ENCODE results near the gene REC8. TPM values are rescaled to one million over a fixed set of nuclear protein-coding genes. Genes with fewer than 3 reads are reported as not detected.

Gene REC8
- total RNA-seq, 1 donor from 2014 or later, result 46.4 TPM

- FAIRE-seq, result no peak
Observed at GRCh38 chr14:24147761-24148428, 24.0 kb upstream of the REC8 start.

GRCh38 chr14:24149302-24149969 lies 22.4 kb upstream of the REC8 start:
- Mint-ChIP-seq H3K27me3 (ENCODE audit: low read depth, unreplicated experiment) (no peaks in the 10 kb centered on the region), H3K27ac (ENCODE audit: unreplicated experiment) (no peak overlapping the region), H3K4me3 (ENCODE audit: unreplicated experiment) (peak overlapping the region; percentile 87), H3K4me1 (ENCODE audit: low read depth, unreplicated experiment) (peaks cover 14% of the 10 kb centered on the region), H3K36me3 (ENCODE audit: low read depth, unreplicated experiment) (peaks cover 3% of the 10 kb centered on the region), H3K9me3 (ENCODE audit: unreplicated experiment) (no peaks in the 10 kb centered on the region)
- no peaks in the 10 kb centered on the region for H3K27me3 ChIP-seq (ENCODE audit: insufficient read depth, low read length)
- H3K4me3 ChIP-seq (ENCODE audit: insufficient read depth, low read depth, low read length), result no peak overlapping the region
- H2AFZ ChIP-seq (ENCODE audit: low read depth, low read length), result no peak overlapping the region
- TF ChIP-seq EZH2 (IDR thresholded peaks at IDR 0.05; ENCODE audit: insufficient read depth, low read length), result no peak
- no peak for TF ChIP-seq CTCF (IDR thresholded peaks at IDR 0.05; ENCODE audit: insufficient read depth, low read depth, low read length)
- H3K9me3 ChIP-seq (ENCODE audit: insufficient read depth, low read depth, low read length), result no peaks in the 10 kb centered on the region
- FAIRE-seq (no peak), DNase-seq (ENCODE audit: low read depth) (no peak)
- peaks cover 50% of the 10 kb centered on the region for H3K79me2 ChIP-seq (ENCODE audit: insufficient read depth, low read length)
- peaks cover 16% of the 10 kb centered on the region for H3K4me1 ChIP-seq (ENCODE audit: insufficient read depth, low read length)
- H3K27ac ChIP-seq (ENCODE audit: low read depth, low read length), result no peak overlapping the region
- peaks cover 31% of the 10 kb centered on the region for H3K36me3 ChIP-seq (ENCODE audit: insufficient read depth, low read length)
- no peak overlapping the region for H3K4me2 ChIP-seq (ENCODE audit: low read length)
- H4K20me1 ChIP-seq (ENCODE audit: insufficient read depth, low read length), result peaks cover 36% of the 10 kb centered on the region
- H3K9ac ChIP-seq (ENCODE audit: low read length), result no peak overlapping the region

More at GRCh38 chr14:24147761-24148428, 24.0 kb upstream of the REC8 start:
- H3K27ac ChIP-seq (ENCODE audit: low read depth, low read length), result peak overlapping the region; percentile 47
- peaks cover 55% of the 10 kb centered on the region for H3K79me2 ChIP-seq (ENCODE audit: insufficient read depth, low read length)
- H3K27me3 ChIP-seq (ENCODE audit: insufficient read depth, low read length), result no peaks in the 10 kb centered on the region
- peak overlapping the region; percentile 93 for H3K4me3 ChIP-seq (ENCODE audit: insufficient read depth, low read depth, low read length)
- H3K9ac ChIP-seq (ENCODE audit: low read length), result peak overlapping the region; percentile 87
- Mint-ChIP-seq H3K4me1 (ENCODE audit: low read depth, unreplicated experiment) (peaks cover 26% of the 10 kb centered on the region), H3K4me3 (ENCODE audit: unreplicated experiment) (peak overlapping the region; percentile 87), H3K36me3 (ENCODE audit: low read depth, unreplicated experiment) (peaks cover 3% of the 10 kb centered on the region), H3K9me3 (ENCODE audit: unreplicated experiment) (no peaks in the 10 kb centered on the region), H3K27me3 (ENCODE audit: low read depth, unreplicated experiment) (no peaks in the 10 kb centered on the region), H3K27ac (ENCODE audit: unreplicated experiment) (peak overlapping the region; percentile 68)
- H4K20me1 ChIP-seq (ENCODE audit: insufficient read depth, low read length), result peaks cover 36% of the 10 kb centered on the region
- H3K9me3 ChIP-seq (ENCODE audit: insufficient read depth, low read depth, low read length), result no peaks in the 10 kb centered on the region
- DNase-seq (ENCODE audit: low read depth), result no peak
- peaks cover 25% of the 10 kb centered on the region for H3K4me1 ChIP-seq (ENCODE audit: insufficient read depth, low read length)
- no peak for TF ChIP-seq CTCF (IDR thresholded peaks at IDR 0.05; ENCODE audit: insufficient read depth, low read depth, low read length)
- no peak for TF ChIP-seq EZH2 (IDR thresholded peaks at IDR 0.05; ENCODE audit: insufficient read depth, low read length)
- H2AFZ ChIP-seq (ENCODE audit: low read depth, low read length), result peak overlapping the region; percentile 74
- H3K4me2 ChIP-seq (ENCODE audit: low read length), result peak overlapping the region; percentile 96
- peaks cover 31% of the 10 kb centered on the region for H3K36me3 ChIP-seq (ENCODE audit: insufficient read depth, low read length)

- no peaks in the 10 kb centered on the region for H3K9me3 Mint-ChIP-seq (ENCODE audit: unreplicated experiment)
- FAIRE-seq, result no peak
Observed at GRCh38 chr14:24150061-24150460, 21.8 kb upstream of the REC8 start.

More at GRCh38 chr14:24150061-24150460, 21.8 kb upstream of the REC8 start:
- no peaks in the 10 kb centered on the region for H3K9me3 ChIP-seq (ENCODE audit: insufficient read depth, low read depth, low read length)
- H3K27ac ChIP-seq (ENCODE audit: low read depth, low read length), result no peak overlapping the region
- no peaks in the 10 kb centered on the region for H3K27me3 Mint-ChIP-seq (ENCODE audit: low read depth, unreplicated experiment)
- no peak overlapping the region for H3K4me2 ChIP-seq (ENCODE audit: low read length)
- DNase-seq (ENCODE audit: low read depth), result no peak
- H3K4me1 ChIP-seq (ENCODE audit: insufficient read depth, low read length), result peaks cover 16% of the 10 kb centered on the region
- no peak for TF ChIP-seq CTCF (IDR thresholded peaks at IDR 0.05; ENCODE audit: insufficient read depth, low read depth, low read length)
- no peak for TF ChIP-seq EZH2 (IDR thresholded peaks at IDR 0.05; ENCODE audit: insufficient read depth, low read length)
- peaks cover 36% of the 10 kb centered on the region for H4K20me1 ChIP-seq (ENCODE audit: insufficient read depth, low read length)
- peaks cover 12% of the 10 kb centered on the region for H3K4me1 Mint-ChIP-seq (ENCODE audit: low read depth, unreplicated experiment)
- H3K4me3 Mint-ChIP-seq (ENCODE audit: unreplicated experiment), result no peak overlapping the region
- H2AFZ ChIP-seq (ENCODE audit: low read depth, low read length), result no peak overlapping the region
- H3K27ac Mint-ChIP-seq (ENCODE audit: unreplicated experiment), result no peak overlapping the region
- H3K9ac ChIP-seq (ENCODE audit: low read length), result no peak overlapping the region
- H3K36me3 Mint-ChIP-seq (ENCODE audit: low read depth, unreplicated experiment), result peaks cover 6% of the 10 kb centered on the region
- H3K36me3 ChIP-seq (ENCODE audit: insufficient read depth, low read length), result peaks cover 33% of the 10 kb centered on the region
- peaks cover 44% of the 10 kb centered on the region for H3K79me2 ChIP-seq (ENCODE audit: insufficient read depth, low read length)
- H3K27me3 ChIP-seq (ENCODE audit: insufficient read depth, low read length), result no peaks in the 10 kb centered on the region
- no peak overlapping the region for H3K4me3 ChIP-seq (ENCODE audit: insufficient read depth, low read depth, low read length)
